NCI-H187 (cell line): ENCODE measurements around the gene MRPS10.
"Not testable (repeated sequence)": the region's sequence is repeated elsewhere in the genome, so short reads cannot be mapped to it uniquely, and the experiment has no call there.

ENCODE experiments used
- DNase-seq, 2 experiments: peaks; one replicate each; lab custom pipeline; 2025; lab: John Stamatoyannopoulos, UW

The MRPS10 gene

DNA sequence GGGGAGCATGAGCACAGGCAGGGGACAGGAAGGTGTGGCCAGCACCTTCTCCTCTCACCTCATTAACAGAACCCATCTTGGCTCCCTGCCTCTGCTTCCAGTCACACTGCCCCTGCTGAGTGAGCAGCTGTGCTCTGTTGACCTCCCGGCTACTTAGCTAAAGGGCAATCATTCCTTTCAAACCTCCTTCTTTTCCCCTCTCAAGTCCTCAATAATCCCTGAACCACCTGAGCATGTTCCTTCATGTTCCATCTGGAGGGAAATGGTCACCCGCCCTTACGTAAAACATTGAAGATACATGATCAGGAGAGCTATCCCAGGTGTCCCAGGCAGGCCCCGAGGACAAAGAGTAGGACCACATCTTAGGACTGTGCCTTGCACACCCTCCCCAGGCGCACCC lies 21.7 kb upstream of the MRPS10 start:
- no peak for DNase-seq

DNA sequence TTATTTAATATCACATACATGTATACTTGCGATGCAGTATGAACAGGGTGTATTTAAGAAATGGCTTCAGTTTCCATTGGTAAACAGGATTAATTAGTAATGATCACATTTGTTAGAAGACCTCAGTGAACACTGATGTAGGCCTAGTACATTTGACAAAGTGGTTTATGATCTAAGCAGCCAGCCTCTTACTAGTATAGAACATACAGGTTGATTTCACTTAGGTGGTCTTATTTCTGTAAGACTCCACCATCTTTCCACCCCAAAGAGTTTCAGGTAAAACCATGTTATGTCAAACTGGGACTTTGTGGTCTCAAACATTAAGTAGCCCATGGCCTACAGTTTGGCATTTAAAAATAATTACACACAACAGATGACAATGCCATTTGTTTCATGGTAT lies 20.2 kb upstream of the MRPS10 start:
- DNase-seq = no peak

DNA sequence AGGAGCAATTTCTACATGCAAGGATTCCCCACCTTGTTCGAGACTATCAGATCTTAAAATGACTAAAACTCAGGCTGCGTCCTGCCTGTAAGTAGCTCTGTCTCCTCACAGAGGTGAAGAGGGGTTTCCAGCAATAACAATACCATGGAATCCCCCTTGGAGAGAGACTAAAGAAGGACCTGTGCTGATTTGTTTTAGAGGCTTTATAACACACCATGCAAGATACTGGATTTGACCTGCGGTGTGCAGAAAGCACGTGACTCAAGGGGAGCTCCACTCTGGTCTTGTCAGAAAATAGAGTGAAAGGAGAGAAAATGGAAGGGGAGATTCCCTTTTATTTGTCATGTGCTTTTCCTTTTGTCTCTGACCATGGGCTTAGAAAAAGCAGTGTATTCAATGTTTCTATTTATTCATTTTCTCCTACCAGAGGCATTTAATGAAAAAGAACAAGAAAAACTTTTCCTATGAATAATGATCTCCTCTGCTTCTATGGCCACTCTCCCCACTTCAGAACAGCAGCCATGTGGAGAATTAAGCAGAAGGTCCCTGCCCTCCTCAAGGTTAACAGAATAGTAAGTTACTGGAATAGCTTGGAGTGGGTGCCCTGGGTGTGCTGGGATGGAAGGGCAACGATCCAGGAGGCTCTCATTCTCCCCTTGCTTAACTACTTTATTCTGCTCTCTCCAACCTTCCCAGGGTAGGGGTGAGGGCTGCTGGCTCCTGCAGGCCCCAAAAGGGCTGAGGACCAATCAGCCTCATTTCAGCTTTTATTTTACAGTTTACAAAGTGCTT lies 19.2 kb upstream of the MRPS10 start:
- DNase-seq = no peak

DNA sequence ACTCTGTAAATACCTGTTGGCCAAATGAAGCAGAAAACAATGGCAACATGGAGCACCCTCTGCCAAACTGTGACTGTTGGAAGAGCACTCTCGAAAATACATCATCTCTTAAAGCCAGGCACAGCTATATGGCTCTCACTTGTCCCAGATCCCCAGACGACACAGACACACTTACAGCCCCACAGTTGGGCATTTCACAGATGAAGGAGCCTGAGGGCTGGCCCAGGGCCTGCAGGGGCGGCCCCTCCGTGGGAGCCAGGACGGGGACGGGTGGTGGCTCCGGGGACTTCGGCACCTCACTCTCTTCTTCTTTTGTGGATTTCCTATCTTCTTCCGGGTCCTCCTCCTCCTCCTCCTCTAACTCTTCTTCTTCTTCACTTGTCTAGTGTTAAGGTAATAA lies 18.4 kb upstream of the MRPS10 start:
- no peak for DNase-seq

DNA sequence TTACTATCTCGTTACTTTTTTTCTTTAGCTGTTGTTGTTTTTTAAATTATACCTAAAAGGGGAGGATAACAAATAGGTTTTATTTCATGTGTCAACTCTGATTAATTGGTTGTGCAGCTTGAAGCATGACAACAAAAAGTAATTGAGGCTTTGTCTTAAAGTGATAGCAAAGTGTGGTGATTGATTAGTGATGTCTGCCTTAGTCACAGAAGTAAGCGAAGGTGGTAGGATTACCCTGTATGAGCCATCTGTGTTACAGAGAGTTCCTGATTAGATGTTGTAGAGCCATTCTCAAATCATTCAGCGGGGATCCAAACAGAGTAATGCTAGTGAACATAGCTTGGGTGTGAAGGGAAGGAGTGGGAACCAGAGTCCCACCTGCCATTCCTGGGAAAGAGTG lies 14.4 kb upstream of the MRPS10 start:
- DNase-seq = no peak

DNA sequence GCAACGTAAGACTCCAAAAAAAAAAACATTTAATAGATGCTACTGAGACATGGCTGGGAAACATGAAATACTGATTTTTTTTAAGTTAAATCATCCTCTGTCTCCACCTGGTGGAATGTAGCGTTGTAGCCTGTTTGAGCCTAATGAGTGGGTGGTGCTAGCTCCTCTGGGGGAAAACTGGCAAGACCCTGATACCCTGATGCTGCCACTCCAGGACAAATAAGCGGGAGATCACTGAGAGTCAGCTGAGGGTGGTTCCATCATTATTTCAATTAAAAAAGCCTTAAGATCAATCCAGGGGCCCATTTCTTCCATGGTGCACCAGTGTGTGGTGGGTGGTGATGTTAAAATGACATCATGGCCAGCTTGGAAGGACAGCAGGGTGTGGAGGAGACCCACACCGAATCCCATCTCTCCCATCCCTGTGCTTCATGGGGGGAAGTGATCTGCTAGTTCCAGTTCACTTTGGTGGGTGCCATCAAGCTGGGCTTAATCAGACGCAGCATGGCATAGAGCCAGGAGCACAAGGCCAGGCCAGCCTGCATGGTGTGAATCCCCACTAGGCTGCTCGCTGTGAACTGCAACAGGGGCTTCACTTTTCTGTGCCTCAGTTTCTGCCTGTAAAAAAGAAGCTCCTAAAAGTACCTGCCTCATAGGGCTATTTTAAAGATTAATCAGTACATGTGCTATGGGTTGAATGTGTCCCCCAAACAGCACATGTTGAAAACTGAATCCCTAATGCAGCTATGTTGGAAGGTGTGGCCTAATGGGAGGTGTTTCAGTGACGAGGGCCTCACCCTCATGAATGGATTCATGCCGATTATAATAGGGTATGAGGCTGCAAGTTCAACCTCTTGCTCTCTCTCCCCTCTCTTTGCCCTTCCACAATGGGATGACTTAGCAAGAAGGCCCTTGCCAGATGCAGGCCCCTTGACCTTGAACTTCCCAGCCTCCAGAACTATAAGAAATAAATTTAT lies 13.0 kb upstream of the MRPS10 start:
- DNase-seq = no peak

DNA sequence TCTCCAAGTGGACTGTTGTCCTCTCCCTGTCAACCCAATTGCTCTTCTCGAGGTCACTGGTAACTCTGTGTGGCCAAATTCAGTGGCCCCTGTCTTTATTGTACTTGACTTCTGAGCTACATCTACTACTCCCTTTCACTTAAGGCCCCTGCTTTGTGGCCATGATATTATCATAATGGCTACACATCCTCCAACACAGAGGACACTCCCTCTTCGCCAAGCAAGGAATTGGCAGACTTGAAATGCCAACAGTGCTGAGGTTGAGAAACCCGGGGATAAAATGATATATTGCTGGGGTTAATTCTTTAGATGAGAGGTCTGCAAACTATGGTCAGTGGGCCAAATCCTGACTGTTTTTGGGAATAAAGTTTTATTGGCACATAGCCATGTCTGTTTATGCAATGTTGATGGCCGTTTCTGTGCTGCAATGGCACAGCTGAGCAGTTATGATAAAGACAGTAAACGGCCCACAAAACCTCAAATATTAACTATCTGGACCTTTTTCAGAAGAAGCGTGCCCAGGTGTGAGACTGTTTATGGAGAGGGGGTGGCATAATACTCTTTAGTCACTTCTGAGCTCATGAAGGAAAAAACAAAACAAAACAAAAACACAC lies 12.0 kb upstream of the MRPS10 start:
- no peak for DNase-seq

DNA sequence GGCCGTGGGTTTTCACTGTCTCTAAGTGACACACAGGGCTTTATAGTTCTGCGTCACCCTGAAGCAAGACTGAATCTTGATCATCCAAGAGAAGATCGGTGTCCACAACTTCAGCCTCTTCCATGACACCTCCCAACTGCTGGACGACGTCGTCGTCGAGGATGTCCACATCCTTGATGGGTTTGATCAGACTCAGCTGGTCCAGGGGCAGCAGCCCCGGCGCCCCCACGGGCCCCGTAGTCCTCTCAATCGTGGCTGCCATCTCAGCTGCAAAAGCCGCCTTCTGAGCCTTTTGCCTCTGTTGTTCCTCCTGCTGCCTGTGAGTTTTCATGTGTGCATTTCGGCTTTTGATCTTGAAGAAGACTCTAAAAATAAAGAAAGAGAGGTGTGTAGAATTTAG lies 10.6 kb upstream of the MRPS10 start:
- DNase-seq = no peak

DNA sequence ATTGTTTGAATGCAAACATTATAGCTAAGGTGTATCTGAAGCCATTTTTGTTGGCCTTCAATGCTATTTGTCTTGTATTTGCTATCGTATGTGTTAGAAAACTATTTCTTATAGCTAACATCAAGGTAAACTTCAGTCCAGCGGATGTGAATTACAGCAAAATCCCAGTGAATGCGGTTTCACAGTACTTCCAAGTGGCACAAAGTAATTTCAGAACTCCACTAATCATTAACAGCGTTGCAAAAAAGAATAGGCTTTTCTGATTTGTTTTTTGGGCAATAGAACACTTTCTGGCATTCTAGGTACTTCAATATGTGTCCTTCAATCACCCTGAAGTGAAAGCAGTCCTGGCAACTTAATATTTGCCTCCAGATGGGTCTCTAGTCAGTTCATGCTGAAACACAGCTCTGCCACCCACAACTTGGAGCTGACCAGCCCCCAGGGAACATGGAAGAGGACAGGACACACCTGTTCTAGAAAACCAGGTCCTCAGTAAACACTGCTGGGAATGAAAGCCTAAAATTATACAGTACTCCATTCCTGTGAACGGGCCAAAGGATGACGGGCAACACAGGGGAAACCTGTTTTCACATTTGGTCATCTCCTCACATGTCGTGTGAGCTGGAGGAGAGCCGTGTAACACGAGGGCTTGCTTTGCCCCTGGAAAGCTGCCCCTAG lies 9.7 kb upstream of the MRPS10 start:
- no peak for DNase-seq

DNA sequence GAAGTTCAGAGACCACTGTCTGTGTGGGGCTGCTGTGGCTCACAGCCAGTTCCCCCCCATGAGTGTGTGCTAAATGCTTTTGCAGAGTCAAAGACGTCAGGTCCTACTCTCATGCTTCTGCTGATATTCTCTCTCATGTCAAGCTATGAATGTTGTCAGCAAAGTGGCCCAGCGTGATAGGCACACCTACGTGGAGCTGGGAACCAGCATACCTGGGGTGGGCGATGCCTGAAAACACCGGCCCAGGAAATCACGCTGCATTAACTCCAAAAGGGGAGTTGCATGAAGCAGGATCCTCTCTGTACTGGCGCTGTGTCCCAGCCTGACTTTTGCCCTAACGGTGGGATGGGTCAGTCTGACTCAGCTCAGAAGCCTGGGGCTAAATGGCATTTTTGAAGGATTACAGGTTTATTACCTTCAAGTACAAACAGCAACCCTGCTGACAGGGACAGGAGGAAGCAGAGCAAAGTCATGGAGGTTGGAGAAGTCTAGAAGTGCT lies 9.0 kb upstream of the MRPS10 start:
- DNase-seq = no peak

DNA sequence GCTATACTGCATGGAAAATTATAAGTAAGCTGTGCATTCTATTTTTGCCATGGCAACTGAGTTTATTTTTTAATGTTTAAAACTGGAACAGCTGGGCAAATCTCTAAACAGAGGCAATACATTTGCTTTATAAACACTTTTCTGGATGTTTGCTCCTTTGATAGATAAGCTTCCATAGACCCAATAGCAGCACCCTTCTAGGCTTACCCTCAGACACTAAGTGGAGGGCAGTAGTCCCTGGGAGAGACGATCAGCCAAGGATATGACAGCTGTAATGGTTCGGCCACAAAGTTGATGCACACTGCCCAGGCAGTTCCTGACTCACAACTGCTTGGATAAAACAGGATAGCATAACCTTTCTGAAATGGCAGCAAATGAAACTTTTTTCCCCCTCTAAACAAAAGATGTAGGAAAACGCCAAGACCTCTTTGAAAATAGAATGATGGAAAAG lies 8.5 kb upstream of the MRPS10 start:
- DNase-seq = no peak

DNA sequence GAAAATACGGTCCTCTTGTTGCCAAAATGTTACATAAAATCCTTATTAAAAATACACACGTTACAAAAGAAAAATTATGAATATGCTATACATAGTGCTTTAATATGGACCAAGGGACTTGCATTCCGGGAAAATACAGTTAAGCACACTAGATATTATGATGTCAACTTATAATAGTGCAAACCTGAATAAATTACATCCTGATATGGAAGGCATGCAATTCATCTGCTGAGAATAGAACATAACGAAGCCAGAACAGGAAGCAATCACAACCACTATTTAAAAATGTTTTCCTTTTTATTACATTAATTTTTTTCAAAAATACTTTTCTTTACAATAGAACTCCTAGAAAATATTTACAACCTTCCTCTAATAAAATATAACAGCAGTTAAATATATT lies 7.8 kb upstream of the MRPS10 start:
- no peak for DNase-seq

DNA sequence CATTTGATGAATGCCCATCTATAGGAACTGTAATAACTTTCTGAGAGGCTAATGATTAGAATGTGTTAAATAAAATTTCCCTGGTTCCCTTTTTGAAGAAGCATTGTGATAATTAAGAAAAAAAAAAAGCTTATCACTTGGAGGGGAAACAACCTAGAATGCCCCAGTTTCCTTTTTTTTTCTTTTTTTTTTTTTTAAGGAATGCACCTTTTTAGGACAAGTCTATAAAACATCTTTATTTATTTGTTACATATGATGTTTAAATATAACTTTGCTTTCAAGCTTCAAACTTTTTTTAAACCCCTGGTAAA lies 7.3 kb upstream of the MRPS10 start:
- no peak for DNase-seq

DNA sequence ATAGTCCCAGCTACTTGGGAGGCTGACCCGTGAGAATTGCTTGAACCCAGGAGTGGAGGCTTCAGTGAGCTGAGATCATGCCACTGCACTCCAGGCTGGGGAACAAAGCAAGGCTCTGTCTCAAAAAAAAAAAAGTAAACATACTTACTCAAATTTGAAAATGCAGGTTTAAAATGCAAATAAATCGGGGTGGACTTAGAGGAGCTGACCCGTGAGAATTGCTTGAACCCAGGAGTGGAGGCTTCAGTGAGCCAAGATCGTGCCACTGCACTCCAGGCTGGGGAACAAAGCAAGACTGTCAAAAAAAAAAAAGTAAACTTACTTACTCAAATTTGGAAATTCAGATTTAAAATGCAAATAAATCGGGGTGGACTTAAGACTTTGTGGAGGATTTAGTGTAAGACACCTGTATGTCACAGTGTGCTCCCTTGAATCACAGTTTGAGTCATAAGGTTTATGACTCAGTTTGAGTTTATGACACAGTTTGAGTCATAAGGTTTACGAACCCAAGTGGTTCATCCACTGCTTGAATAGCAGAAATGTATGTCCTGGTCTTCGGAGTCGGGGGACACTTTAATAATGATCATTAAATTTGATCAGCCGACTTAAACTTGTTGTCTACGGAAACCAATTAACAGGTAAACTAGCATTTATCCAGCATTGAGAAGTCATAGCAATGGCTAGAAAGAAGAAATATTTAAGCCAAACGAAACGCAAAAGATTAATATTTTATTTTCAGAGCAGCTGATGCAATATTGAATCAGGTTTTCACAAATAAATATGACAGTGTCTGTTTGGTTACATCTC lies 6.8 kb upstream of the MRPS10 start:
- no peak for DNase-seq

DNA sequence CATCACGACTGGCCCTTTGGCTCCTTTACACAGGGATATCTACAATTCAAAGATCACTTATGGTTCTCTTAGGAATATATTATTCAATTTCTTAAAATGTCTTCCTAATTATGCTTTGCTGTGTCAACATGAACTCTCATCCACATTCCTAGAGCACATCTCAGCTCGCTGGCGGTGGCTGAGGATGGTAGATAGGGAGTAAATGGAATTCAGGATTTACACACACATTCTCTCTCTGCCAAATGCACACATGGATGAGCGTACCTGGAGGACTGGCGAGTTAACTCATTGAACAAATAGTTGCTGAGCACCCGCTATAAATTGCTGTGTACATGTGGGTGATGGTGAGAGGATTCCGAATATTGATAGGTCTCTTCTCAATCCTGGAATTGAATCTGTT lies 4.8 kb upstream of the MRPS10 start:
- DNase-seq = no peak

DNA sequence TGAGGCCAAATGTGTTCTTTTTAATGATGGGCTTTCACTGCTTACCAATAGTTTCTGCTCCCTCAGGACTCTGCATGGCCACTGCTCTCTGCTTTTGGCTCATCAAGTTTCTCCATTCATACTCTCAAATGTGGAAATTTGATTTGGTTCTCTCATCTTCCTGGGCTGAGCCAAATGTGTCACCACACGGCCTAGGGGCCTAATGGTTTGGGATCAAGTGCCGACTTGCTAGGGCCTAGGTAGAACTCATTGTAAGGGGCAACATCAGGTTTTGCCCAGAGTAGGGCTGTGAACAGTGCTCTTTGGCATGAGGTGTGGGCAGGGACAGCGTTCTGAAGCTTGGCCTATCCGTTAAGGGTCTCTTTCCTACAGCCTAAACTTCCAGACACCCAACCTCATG lies 3.9 kb upstream of the MRPS10 start:
- no peak for DNase-seq

DNA sequence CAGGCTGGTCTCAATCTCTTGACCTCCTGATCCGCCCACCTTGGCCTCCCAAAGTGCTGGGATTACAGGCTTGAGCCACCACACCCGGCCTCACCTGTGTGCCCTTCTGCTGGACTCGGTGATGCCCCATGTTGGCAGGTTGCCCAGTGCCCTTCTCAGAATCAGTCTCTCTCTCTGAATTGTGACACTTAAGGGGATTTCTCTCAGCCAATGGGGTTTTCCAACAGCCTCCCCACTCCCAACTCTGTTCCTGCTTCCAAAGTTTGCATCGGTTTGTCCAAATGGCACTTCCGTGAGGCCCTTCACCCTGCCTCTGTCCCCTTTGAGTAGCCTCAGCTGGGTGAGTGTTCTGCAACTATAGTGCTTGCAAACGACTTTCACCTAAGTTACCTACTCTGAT lies 3.1 kb upstream of the MRPS10 start:
- DNase-seq = no peak

DNA sequence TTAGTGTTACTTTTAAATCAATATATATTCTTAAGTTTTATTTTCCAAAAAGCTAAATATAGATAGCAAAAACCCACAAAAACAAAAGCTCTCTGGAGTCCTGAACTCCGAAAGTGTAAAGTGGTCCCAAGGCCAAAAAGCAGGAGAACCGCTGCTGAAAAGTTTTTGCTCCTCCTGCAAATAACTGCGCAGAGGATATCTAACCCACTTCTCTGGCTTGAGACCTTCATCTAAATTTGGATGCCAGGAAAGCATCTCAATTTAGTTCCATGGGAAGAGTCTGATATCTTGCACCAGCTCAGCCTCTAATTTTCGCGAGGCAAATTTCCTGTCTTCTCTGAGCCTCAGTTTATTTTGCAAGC lies 523 bp downstream of the MRPS10 start:
- DNase-seq = no peak

DNA sequence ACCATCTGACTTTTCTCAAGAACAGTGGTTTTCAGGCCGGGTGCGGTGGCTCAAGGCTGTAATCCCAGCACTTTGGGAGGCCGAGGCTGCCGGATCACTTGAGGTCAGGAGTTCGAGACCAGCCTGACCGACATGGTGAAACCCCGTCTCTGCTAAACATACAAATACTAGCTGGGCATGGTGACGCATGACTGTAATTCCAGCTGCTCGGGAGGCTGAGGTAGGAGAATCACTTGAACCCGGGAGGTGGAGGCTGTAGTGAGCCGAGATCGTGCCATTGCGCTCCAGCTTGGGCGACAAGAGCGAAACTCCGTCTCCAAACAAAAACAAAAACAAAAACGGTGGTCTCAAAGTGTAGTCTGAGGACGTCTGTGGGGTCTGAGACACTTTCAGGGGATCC lies 1.2 kb downstream of the MRPS10 start:
- not testable (repeated sequence) for DNase-seq

DNA sequence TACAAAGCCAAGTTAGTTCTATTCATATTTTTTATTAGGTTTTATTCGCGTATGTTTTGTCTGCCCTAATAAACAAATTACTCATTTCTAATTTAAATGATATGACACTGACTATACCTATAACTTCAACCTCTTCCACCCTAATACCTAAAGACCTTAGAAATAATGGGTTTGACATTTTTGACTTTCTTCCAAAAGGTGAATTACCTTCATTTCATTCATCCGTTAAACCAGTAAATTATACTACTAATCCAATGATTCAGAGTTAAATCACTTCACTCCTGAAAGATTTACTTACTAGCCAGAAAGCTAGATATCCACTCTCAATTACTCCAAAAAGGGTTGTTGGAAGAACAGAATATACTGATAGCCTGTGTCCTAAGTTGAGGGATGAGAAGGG lies 5.2 kb downstream of the MRPS10 start:
- DNase-seq = no peak

DNA sequence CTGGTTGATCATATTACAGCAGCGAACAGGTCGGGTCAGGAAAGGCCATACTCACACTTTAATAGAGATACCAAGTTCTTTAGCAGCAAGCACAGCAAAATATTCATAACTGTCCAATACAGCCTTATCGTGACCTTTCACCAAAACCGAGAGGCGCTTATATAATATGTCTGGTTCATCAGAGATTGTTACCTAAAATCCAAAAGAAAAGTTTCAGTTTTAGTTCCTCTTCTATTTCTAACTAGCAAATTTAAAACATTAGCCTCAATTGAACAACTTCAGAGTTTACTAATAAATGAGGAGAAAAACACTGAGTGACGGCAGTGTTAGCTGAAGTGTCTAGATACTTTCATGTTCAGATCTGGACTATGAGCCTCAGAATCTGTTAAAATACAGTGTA lies 5.9 kb downstream of the MRPS10 start:
- DNase-seq = no peak
